ENCODE measurements around the gene DLGAP1. TPM values are rescaled to one million over a fixed set of nuclear protein-coding genes. Genes with fewer than 3 reads are reported as not detected.

The DLGAP1 gene
- total and polyA plus RNA-seq, 2 experiments from 2014 or later = 3.1 to 6.5 TPM

DNA sequence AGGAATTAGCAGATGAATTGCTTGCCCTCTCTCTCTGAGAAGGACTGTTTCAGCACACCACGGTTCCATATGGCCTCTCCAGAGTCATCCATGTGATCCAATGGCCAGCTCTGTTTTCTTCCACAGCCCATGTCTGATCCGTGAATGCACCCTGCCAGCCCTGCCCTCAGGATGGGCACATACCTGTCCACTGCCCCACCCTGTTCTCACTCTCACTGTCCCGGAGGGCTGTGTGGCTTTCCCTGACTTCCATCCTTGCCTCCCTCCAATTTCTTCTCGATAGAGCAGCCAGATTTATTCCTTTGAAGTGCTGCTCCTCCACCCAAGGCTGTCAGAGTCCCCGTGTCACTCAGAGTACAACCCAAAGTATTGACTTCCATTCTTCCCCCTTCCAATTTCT lies 662.0 kb downstream of the DLGAP1 start:
- DNase-seq (ENCODE audit: low spot score) = no peak
- Histone ChIP-seq H4K20me1 (ENCODE audit: insufficient read depth, poor library complexity, severe bottlenecking) (no peaks in the 10 kb centered on the region), H3K9me2 (replicated peaks; ENCODE audit: insufficient read depth) (no peaks in the 10 kb centered on the region), H3K4me1 (ENCODE audit: insufficient read depth) (no peaks in the 10 kb centered on the region), H2AFZ (no peak overlapping the region), H3K9me3 (ENCODE audit: low read depth) (no peaks in the 10 kb centered on the region), H3K4me3 (no peak overlapping the region), H3K27ac (no peak overlapping the region), H3K4me2 (no peak overlapping the region), H3K79me2 (no peaks in the 10 kb centered on the region), H3K36me3 (replicated peaks; ENCODE audit: insufficient read depth, low read depth) (no peaks in the 10 kb centered on the region), H3K27me3 (no peaks in the 10 kb centered on the region)
- TF ChIP-seq EZH2phosphoT487 (IDR thresholded peaks at IDR 0.05; ENCODE audit: low read depth, severe bottlenecking, unreplicated experiment) = no peak
- TF ChIP-seq, protein P1, sequence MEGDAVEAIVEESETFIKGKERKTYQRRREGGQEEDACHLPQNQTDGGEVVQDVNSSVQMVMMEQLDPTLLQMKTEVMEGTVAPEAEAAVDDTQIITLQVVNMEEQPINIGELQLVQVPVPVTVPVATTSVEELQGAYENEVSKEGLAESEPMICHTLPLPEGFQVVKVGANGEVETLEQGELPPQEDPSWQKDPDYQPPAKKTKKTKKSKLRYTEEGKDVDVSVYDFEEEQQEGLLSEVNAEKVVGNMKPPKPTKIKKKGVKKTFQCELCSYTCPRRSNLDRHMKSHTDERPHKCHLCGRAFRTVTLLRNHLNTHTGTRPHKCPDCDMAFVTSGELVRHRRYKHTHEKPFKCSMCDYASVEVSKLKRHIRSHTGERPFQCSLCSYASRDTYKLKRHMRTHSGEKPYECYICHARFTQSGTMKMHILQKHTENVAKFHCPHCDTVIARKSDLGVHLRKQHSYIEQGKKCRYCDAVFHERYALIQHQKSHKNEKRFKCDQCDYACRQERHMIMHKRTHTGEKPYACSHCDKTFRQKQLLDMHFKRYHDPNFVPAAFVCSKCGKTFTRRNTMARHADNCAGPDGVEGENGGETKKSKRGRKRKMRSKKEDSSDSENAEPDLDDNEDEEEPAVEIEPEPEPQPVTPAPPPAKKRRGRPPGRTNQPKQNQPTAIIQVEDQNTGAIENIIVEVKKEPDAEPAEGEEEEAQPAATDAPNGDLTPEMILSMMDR (IDR thresholded peaks at IDR 0.05; ENCODE audit: poor library complexity) = no peak
- no peak for TF ChIP-seq EZH2 (IDR thresholded peaks at IDR 0.05; ENCODE audit: borderline replicate concordance)
- 89% methylated on average over 5 of the region's 5 CpGs for WGBS (ENCODE audit: low lambda C conversion rate, missing lambda C conversion rate)

DNA sequence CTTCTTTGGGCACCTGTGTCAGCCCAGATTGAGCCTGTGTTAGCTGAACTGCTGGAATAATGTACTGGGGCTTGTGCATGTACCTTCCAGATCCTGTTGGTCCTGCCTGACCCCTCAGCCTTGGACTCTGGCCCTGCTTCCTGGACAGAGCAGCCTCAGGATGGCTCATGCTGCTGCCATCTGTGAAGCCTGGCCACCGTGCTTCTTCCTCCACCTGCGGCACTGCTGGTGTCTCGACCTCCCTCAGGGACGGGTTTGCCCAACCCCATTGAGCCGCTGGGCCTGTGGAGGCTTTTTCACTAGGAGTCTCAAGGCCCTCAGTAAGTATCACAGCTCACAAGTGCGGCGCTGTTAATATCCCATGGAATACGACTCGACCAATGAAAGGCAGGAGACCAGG lies 662.4 kb downstream of the DLGAP1 start:
- TF ChIP-seq, protein P1 (IDR thresholded peaks at IDR 0.05; ENCODE audit: poor library complexity) = no peak
- TF ChIP-seq EZH2 (IDR thresholded peaks at IDR 0.05; ENCODE audit: borderline replicate concordance) (no peak), EZH2phosphoT487 (IDR thresholded peaks at IDR 0.05; ENCODE audit: low read depth, severe bottlenecking, unreplicated experiment) (no peak)
- Histone ChIP-seq H3K4me2 (no peak overlapping the region), H3K9me2 (replicated peaks; ENCODE audit: insufficient read depth) (no peaks in the 10 kb centered on the region), H3K79me2 (no peaks in the 10 kb centered on the region), H3K4me3 (no peak overlapping the region), H3K9me3 (ENCODE audit: low read depth) (no peaks in the 10 kb centered on the region), H2AFZ (no peak overlapping the region), H3K36me3 (replicated peaks; ENCODE audit: insufficient read depth, low read depth) (no peaks in the 10 kb centered on the region), H4K20me1 (ENCODE audit: insufficient read depth, poor library complexity, severe bottlenecking) (no peaks in the 10 kb centered on the region), H3K27me3 (no peaks in the 10 kb centered on the region), H3K27ac (no peak overlapping the region), H3K4me1 (ENCODE audit: insufficient read depth) (no peaks in the 10 kb centered on the region)
- no peak for DNase-seq (ENCODE audit: low spot score)
- WGBS (ENCODE audit: low lambda C conversion rate, missing lambda C conversion rate) = 93% methylated on average over 9 of the region's 9 CpGs

DNA sequence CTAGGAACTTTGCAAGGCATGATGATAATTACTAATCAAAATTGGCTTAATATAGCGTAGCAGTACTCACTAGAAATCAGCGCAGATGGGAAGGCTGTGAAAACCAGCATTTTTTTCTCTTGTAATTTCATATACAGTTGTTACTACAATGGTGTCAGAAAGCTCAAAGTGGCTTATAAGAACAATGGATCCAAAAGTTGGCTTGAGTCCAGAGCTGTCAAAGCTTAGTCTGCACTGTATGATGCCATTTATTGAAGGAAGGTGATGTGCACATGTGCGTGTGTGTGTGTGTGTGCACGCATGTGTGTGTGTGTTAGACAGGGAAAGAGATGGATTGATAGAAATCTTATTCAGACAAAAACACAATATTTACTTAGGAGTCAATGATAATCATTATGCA lies 663.9 kb downstream of the DLGAP1 start:
- 86% methylated on average over 4 of the region's 4 CpGs for WGBS (ENCODE audit: low lambda C conversion rate, missing lambda C conversion rate)
- Histone ChIP-seq H3K27ac (no peak overlapping the region), H3K4me1 (ENCODE audit: insufficient read depth) (no peaks in the 10 kb centered on the region), H4K20me1 (ENCODE audit: insufficient read depth, poor library complexity, severe bottlenecking) (no peaks in the 10 kb centered on the region), H2AFZ (no peak overlapping the region), H3K4me2 (peak overlapping the region; percentile 27), H3K9me3 (ENCODE audit: low read depth) (no peaks in the 10 kb centered on the region), H3K36me3 (replicated peaks; ENCODE audit: insufficient read depth, low read depth) (no peaks in the 10 kb centered on the region), H3K9me2 (replicated peaks; ENCODE audit: insufficient read depth) (no peaks in the 10 kb centered on the region), H3K79me2 (no peaks in the 10 kb centered on the region), H3K27me3 (no peaks in the 10 kb centered on the region), H3K4me3 (no peak overlapping the region)
- no peak for TF ChIP-seq EZH2phosphoT487 (IDR thresholded peaks at IDR 0.05; ENCODE audit: low read depth, severe bottlenecking, unreplicated experiment)
- TF ChIP-seq, protein P1 (IDR thresholded peaks at IDR 0.05; ENCODE audit: poor library complexity) = no peak
- TF ChIP-seq EZH2 (IDR thresholded peaks at IDR 0.05; ENCODE audit: borderline replicate concordance) = no peak
- DNase-seq (ENCODE audit: low spot score) = no peak

DNA sequence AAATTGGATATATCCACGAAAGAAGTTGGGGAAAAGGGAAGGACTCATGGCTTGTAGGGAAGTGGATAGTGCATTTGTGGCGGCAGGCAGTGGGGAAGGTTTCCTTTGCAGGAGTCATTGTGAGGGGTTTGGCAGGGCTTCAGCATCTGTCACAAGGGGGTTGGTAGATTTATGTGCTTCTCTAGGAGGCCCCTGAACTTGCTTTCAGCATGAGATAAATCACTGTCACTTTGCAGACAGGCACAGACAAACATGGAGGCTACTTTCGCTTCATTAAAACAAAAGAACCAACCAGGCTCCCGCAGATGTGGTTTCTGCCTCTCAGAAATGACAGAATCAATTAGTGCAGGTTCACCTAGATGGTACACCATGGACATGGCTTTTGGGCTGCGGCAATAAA lies 664.4 kb downstream of the DLGAP1 start:
- H3K4me3 ChIP-seq = no peak overlapping the region
- H3K9me2 ChIP-seq (replicated peaks; ENCODE audit: insufficient read depth) = no peaks in the 10 kb centered on the region
- H3K27ac ChIP-seq = no peak overlapping the region
- no peaks in the 10 kb centered on the region for H3K9me3 ChIP-seq (ENCODE audit: low read depth)
- H3K79me2 ChIP-seq = no peaks in the 10 kb centered on the region
- TF ChIP-seq EZH2 (IDR thresholded peaks at IDR 0.05; ENCODE audit: borderline replicate concordance) = no peak
- TF ChIP-seq, protein P1 (IDR thresholded peaks at IDR 0.05; ENCODE audit: poor library complexity) = no peak
- TF ChIP-seq EZH2phosphoT487 (IDR thresholded peaks at IDR 0.05; ENCODE audit: low read depth, severe bottlenecking, unreplicated experiment) = no peak
- no peaks in the 10 kb centered on the region for H3K36me3 ChIP-seq (replicated peaks; ENCODE audit: insufficient read depth, low read depth)
- no peaks in the 10 kb centered on the region for H4K20me1 ChIP-seq (ENCODE audit: insufficient read depth, poor library complexity, severe bottlenecking)
- H3K4me1 ChIP-seq (ENCODE audit: insufficient read depth) = no peaks in the 10 kb centered on the region
- WGBS (ENCODE audit: low lambda C conversion rate, missing lambda C conversion rate) = 66% methylated on average over 5 of the region's 5 CpGs
- no peaks in the 10 kb centered on the region for H3K27me3 ChIP-seq
- H2AFZ ChIP-seq = no peak overlapping the region
- peak overlapping the region; percentile 27 for H3K4me2 ChIP-seq
- no peak for DNase-seq (ENCODE audit: low spot score)
